Aorta (tissue), 5 donors: Measurements from ENCODE around the gene CCDC117. TPM values are rescaled to one million over a fixed set of nuclear protein-coding genes. Genes with fewer than 3 reads are reported as not detected.

Experiments used
- ATAC-seq: fragments of 200-7000 bp; cut with Tn5 transposase; one replicate; pipeline ENCODE4 v1.9.1; 2022; ENCODE audit warnings: moderate library complexity; ENCODE audit not compliant: low FRiP score
- DNase-seq, 2 donors: peaks; one replicate each; pipeline ENCODE4 v3.0.0-alpha.2; 2020
- H3K27ac ChIP-seq, 2 donors: one replicate each; pipeline ENCODE4 v1.5.1; 2013; ENCODE audit warnings: low read length in 2 of 2, mild to moderate bottlenecking in 2 of 2, moderate library complexity in 2 of 2, control low read depth in 1 of 2, inconsistent platforms in 1 of 2, low read depth in 1 of 2
- H3K27me3 ChIP-seq, 2 donors: one replicate each; pipeline ENCODE4 v1.6.1; 2013; ENCODE audit warnings: control low read depth in 1 of 2, low read length in 1 of 2, mild to moderate bottlenecking in 1 of 2, moderate library complexity in 1 of 2; ENCODE audit not compliant: insufficient read depth in 2 of 2, control insufficient read depth in 1 of 2
- H3K36me3 ChIP-seq, 2 donors: one replicate each; pipeline ENCODE4 v1.6.1; 2013; ENCODE audit warnings: control low read depth in 1 of 2, low read length in 1 of 2, mild to moderate bottlenecking in 1 of 2; ENCODE audit not compliant: insufficient read depth in 2 of 2, control insufficient read depth in 1 of 2
- H3K4me1 ChIP-seq, 2 donors: one replicate each; pipeline ENCODE4 v1.6.1; 2013; ENCODE audit warnings: low read length in 2 of 2, control low read depth in 1 of 2, mild to moderate bottlenecking in 1 of 2, moderate library complexity in 1 of 2; ENCODE audit not compliant: insufficient read depth in 2 of 2, control insufficient read depth in 1 of 2
- H3K4me3 ChIP-seq, 2 donors: one replicate each; pipeline ENCODE4 v1.5.1; 2013; ENCODE audit warnings: low read length in 2 of 2, control low read depth in 1 of 2, mild to moderate bottlenecking in 1 of 2
- H3K9me3 ChIP-seq: one replicate; pipeline ENCODE4 v1.6.1; 2013; ENCODE audit warnings: mild to moderate bottlenecking, low read length; ENCODE audit not compliant: control insufficient read depth
- WGBS, 2 donors: extraction: QIAGEN DNeasy Blood & Tissue Kit; methylation state at CpG; one replicate each; pipeline ENCODE4 v1.1.7; 2013; 5-methylcytosine and 5-hydroxymethylcytosine counted together
- intact Hi-C, 2 donors: fragments of 100-400 bp; cut with DNase I; formaldehyde crosslinking; loops; one replicate each; pipeline versions ENCODE4 v1.14.2 to v1.15.0; 2022
- polyA plus RNA-seq, 2 donors: library from polyadenylated mRNA; stranded (reverse); fragments of 200-250 nt; gene quantifications; one replicate each; pipeline ENCODE4 v1.2.3, GENCODE V29; 2013
- total RNA-seq, 2 donors: library from RNA; stranded (reverse); fragmentation: NEBNext Ultra II Directional; extraction: Animal tissue kit (Norgen Biotek cat#: 25700); gene quantifications; one replicate each; pipeline ENCODE4 v1.2.1, GENCODE V29; 2021
- donor health status: healthy with polysubstance abuse.
- donor health status: Bipolar disorder and iron deficiency.
- donor health status: DM: no; HTN: no; CAD: no.
- donor health status: DM: no; HTN: no; CAD: no.
- donor health status: DM: yes; HTN: yes; CAD: no.

CCDC117 gene
- total and polyA plus RNA-seq, 4 donors, result 6.7 to 26.9 (median 15.0) TPM

GRCh38 chr22:28808716-28809355 lies 36.3 kb downstream of the CCDC117 start:
- intact Hi-C loops, result no loop called here
- no peak for ATAC-seq
- DNase-seq, result no peak
- Histone ChIP-seq H3K36me3 (no peaks in the 10 kb centered on the region), H3K4me1 (no peaks in the 10 kb centered on the region), H3K27ac (no peak overlapping the region), H3K9me3 (no peaks in the 10 kb centered on the region), H3K4me3 (no peak overlapping the region), H3K27me3 (no peaks in the 10 kb centered on the region)

- Histone ChIP-seq H3K9me3 (no peaks in the 10 kb centered on the region), H3K36me3 (no peaks in the 10 kb centered on the region), H3K27ac (no peak overlapping the region), H3K4me3 (no peak overlapping the region), H3K4me1 (no peaks in the 10 kb centered on the region), H3K27me3 (no peaks in the 10 kb centered on the region)
- DNase-seq (no peak), ATAC-seq (no peak)
- WGBS, 2 donors, result 87 to 89% methylated on average over 13 of the region's 13 CpGs
- intact Hi-C loops, result no loop called here
Observed at GRCh38 chr22:28810821-28811491, 38.5 kb downstream of the CCDC117 start.

- no peaks in the 10 kb centered on the region for H3K9me3 ChIP-seq
- no peak overlapping the region for H3K27ac ChIP-seq
- DNase-seq (no peak), ATAC-seq (no peak)
- no peaks in the 10 kb centered on the region for H3K36me3 ChIP-seq
- no peak overlapping the region for H3K4me3 ChIP-seq
- intact Hi-C loops, result no loop called here
- no peaks in the 10 kb centered on the region for H3K4me1 ChIP-seq
- WGBS, 2 donors, result 72 to 73% methylated on average over 5 of the region's 5 CpGs
- H3K27me3 ChIP-seq, result no peaks in the 10 kb centered on the region
Observed at GRCh38 chr22:28812516-28812915, 40.0 kb downstream of the CCDC117 start.

- Histone ChIP-seq H3K4me3 (no peak overlapping the region), H3K27ac (no peak overlapping the region), H3K9me3 (no peaks in the 10 kb centered on the region), H3K36me3 (no peaks in the 10 kb centered on the region), H3K27me3 (no peaks in the 10 kb centered on the region), H3K4me1 (no peaks in the 10 kb centered on the region)
- intact Hi-C loops, result no loop called here
- peak; percentile 46 for ATAC-seq
- DNase-seq, result peak in 1 of 2 donors; percentile 63
- 88 to 90% methylated on average over 2 of the region's 2 CpGs for WGBS, 2 donors
Observed at GRCh38 chr22:28813772-28814518, 41.5 kb downstream of the CCDC117 start.

- intact Hi-C loops, result no loop called here
- H3K27ac ChIP-seq, result no peak overlapping the region
- no peak overlapping the region for H3K4me3 ChIP-seq
- DNase-seq (no peak), ATAC-seq (no peak)
- H3K4me1 ChIP-seq, result no peaks in the 10 kb centered on the region
- no peaks in the 10 kb centered on the region for H3K36me3 ChIP-seq
- H3K27me3 ChIP-seq, result no peaks in the 10 kb centered on the region
- 77 to 80% methylated on average over 6 of the region's 6 CpGs for WGBS, 2 donors
- no peaks in the 10 kb centered on the region for H3K9me3 ChIP-seq
Observed at GRCh38 chr22:28815111-28815510, 42.6 kb downstream of the CCDC117 start.

- Histone ChIP-seq H3K9me3 (no peaks in the 10 kb centered on the region), H3K4me1 (no peaks in the 10 kb centered on the region), H3K4me3 (no peak overlapping the region), H3K36me3 (no peaks in the 10 kb centered on the region), H3K27me3 (no peaks in the 10 kb centered on the region), H3K27ac (no peak overlapping the region)
- 90% methylated on average over 6 of the region's 6 CpGs for WGBS, 2 donors
- intact Hi-C loops, result no loop called here
- DNase-seq, result no peak
- no peak for ATAC-seq
Observed at GRCh38 chr22:28815729-28816128, 43.2 kb downstream of the CCDC117 start.

GRCh38 chr22:28817064-28817463 lies 44.6 kb downstream of the CCDC117 start:
- no peak overlapping the region for H3K4me3 ChIP-seq
- H3K9me3 ChIP-seq, result no peaks in the 10 kb centered on the region
- no peaks in the 10 kb centered on the region for H3K4me1 ChIP-seq
- DNase-seq (no peak), ATAC-seq (no peak)
- WGBS, 2 donors, result 96 to 99% methylated on average over 2 of the region's 2 CpGs
- H3K27ac ChIP-seq, result no peak overlapping the region
- no peaks in the 10 kb centered on the region for H3K36me3 ChIP-seq
- intact Hi-C loops, result no loop called here
- H3K27me3 ChIP-seq, result no peaks in the 10 kb centered on the region

GRCh38 chr22:28817919-28818859 lies 45.7 kb downstream of the CCDC117 start:
- H3K9me3 ChIP-seq, result no peaks in the 10 kb centered on the region
- no peaks in the 10 kb centered on the region for H3K36me3 ChIP-seq
- DNase-seq (no peak), ATAC-seq (peak; percentile 53)
- H3K27ac ChIP-seq, result peak overlapping the region; percentile 26 to 62
- intact Hi-C loops, result no loop called here
- H3K27me3 ChIP-seq, result no peaks in the 10 kb centered on the region
- no peaks in the 10 kb centered on the region for H3K4me1 ChIP-seq
- WGBS, 2 donors, result 77 to 84% methylated on average over 14 of the region's 14 CpGs
- H3K4me3 ChIP-seq, result no peak overlapping the region
